OCI-LY3 (cell line): ENCODE results near the gene MTMR2.

ENCODE experiments used
- H2AFZ ChIP-seq: fragments of 200-600, 300-600 bp; shearing (Covaris generic); 2 replicates; pipeline ENCODE4 v1.6.0; 2014; ENCODE audit warnings: antibody characterized with exemption, low read depth, low read length
- H3K27ac ChIP-seq: fragments of 200-600, 300-600 bp; sonication (generic); 2 replicates; pipeline ENCODE4 v1.5.1; 2014; ENCODE audit warnings: mild to moderate bottlenecking, low read length, moderate library complexity, mixed read lengths
- H3K27me3 ChIP-seq: fragments of 200-600, 300-600 bp; sonication (generic); 2 replicates; pipeline ENCODE4 v1.6.1; 2014; ENCODE audit warnings: low read depth, low read length, mixed read lengths
- H3K36me3 ChIP-seq: fragments of 200-600, 300-600 bp; sonication (generic); replicated peaks from 2 replicates; pipeline ENCODE3; 2014; ENCODE audit warnings: low read depth, low read length, mixed read lengths
- H3K4me1 ChIP-seq: fragments of 300-600, 200-600 bp; sonication (generic); 2 replicates; pipeline ENCODE4 v1.6.1; 2014; ENCODE audit warnings: low read length, mixed read lengths
- H3K4me2 ChIP-seq: fragments of 200-600, 300-600 bp; sonication (generic); 2 replicates; pipeline ENCODE4 v1.6.1; 2014; ENCODE audit warnings: low read length, mixed read lengths
- H3K4me3 ChIP-seq: fragments of 300-600, 200-600 bp; sonication (generic); 2 replicates; pipeline ENCODE4 v1.5.1; 2014; ENCODE audit warnings: antibody characterized with exemption, mild to moderate bottlenecking, low read length, moderate library complexity
- H3K79me2 ChIP-seq: fragments of 300-600, 200-600 bp; shearing (Covaris generic); 2 replicates; pipeline ENCODE4 v1.6.1; 2014; ENCODE audit warnings: mild to moderate bottlenecking, low read length, mixed read lengths
- H3K9ac ChIP-seq: fragments of 300-600, 200-600 bp; shearing (Covaris generic); 2 replicates; pipeline ENCODE4 v1.6.0; 2014; ENCODE audit warnings: mild to moderate bottlenecking, low read length, moderate library complexity
- H3K9me3 ChIP-seq: fragments of 200-600, 300-600 bp; shearing (Covaris generic); 2 replicates; pipeline ENCODE4 v1.6.1; 2014; ENCODE audit warnings: low read length, mixed read lengths; ENCODE audit not compliant: insufficient read depth
- H4K20me1 ChIP-seq: fragments of 200-600, 300-600 bp; sonication (generic); 2 replicates; pipeline ENCODE4 v1.6.1; 2016; ENCODE audit warnings: low read length, mixed read lengths; ENCODE audit not compliant: insufficient read depth
- EZH2phosphoT487 ChIP-seq: fragments of 200-600 bp; shearing (Covaris generic); IDR thresholded peaks from 2 replicates; pipeline ENCODE4 v1.6.1; 2018; ENCODE audit warnings: antibody characterized with exemption, mixed run types, low read depth
- TF ChIP-seq, protein P1 (sequence below): fragments of 200-600, 300-600 bp; sonication (generic); IDR thresholded peaks from 2 replicates; pipeline ENCODE4 v1.5.1; 2014; ENCODE audit warnings: antibody characterized with exemption, low read length, low read depth

MTMR2 gene

DNA sequence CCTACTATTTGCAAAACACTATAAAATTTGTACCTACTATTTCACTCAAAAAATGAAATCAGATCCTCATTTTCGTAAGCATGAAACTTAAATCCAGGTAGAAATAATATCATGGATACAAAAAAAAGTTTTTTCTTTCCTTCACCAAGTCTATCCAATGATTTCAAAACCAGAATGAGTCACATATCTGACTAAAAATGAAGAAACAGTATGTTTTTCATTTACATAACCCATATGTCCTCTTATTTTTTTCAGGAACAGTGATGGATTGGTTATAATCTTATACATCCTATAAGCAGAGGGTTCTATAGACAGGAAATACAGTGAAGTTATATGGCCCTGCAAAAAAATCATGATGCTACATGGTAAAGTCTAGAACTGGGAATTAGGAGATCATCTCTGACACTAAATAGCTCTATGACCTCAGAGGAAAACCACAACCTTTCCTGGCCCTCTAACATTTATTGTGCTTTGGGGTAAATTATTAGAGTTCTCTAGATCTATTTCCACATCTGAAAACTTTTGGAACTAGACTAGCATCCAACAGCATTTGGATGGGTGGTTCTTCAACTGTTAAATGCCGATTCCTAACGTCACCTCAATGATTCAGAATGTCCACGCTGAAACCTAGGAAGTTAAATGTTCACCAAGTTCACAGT lies 10.9 kb downstream of the MTMR2 start:
- H3K36me3 ChIP-seq, result no peaks in the 10 kb centered on the region
- H3K9ac ChIP-seq, result no peak overlapping the region
- no peak for TF ChIP-seq EZH2phosphoT487
- TF ChIP-seq, protein P1, sequence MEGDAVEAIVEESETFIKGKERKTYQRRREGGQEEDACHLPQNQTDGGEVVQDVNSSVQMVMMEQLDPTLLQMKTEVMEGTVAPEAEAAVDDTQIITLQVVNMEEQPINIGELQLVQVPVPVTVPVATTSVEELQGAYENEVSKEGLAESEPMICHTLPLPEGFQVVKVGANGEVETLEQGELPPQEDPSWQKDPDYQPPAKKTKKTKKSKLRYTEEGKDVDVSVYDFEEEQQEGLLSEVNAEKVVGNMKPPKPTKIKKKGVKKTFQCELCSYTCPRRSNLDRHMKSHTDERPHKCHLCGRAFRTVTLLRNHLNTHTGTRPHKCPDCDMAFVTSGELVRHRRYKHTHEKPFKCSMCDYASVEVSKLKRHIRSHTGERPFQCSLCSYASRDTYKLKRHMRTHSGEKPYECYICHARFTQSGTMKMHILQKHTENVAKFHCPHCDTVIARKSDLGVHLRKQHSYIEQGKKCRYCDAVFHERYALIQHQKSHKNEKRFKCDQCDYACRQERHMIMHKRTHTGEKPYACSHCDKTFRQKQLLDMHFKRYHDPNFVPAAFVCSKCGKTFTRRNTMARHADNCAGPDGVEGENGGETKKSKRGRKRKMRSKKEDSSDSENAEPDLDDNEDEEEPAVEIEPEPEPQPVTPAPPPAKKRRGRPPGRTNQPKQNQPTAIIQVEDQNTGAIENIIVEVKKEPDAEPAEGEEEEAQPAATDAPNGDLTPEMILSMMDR, result no peak
- H3K27ac ChIP-seq, result no peak overlapping the region
- H2AFZ ChIP-seq, result no peak overlapping the region
- no peak overlapping the region for H3K4me2 ChIP-seq
- H4K20me1 ChIP-seq, result no peaks in the 10 kb centered on the region
- H3K4me1 ChIP-seq, result no peaks in the 10 kb centered on the region
- H3K9me3 ChIP-seq, result no peaks in the 10 kb centered on the region
- H3K27me3 ChIP-seq, result no peaks in the 10 kb centered on the region
- no peak overlapping the region for H3K4me3 ChIP-seq
- peaks cover 14% of the 10 kb centered on the region for H3K79me2 ChIP-seq

DNA sequence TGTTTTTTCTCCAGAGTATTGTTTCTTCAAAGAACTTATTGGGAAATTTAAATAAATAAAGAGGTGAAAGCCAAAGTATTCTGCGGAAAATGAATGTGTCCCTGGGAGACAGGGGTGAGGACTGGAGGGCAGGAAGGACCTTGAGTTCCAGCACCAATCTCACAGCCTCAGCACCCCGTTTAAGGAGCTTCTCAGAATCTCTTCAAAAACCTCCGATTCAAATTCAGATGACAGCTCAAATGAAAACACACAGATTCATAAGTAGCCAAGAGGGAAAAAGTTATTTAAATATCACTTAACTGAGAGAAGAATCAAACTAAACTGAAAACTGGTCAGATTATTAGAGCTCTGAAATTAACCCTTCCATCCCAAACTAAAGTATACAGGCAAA lies 12.5 kb downstream of the MTMR2 start:
- no peaks in the 10 kb centered on the region for H3K27me3 ChIP-seq
- H3K4me2 ChIP-seq, result no peak overlapping the region
- H3K36me3 ChIP-seq, result no peaks in the 10 kb centered on the region
- H3K4me1 ChIP-seq, result no peaks in the 10 kb centered on the region
- H3K9me3 ChIP-seq, result no peaks in the 10 kb centered on the region
- H3K79me2 ChIP-seq, result peaks cover 18% of the 10 kb centered on the region
- no peak overlapping the region for H3K4me3 ChIP-seq
- TF ChIP-seq, protein P1, result no peak
- TF ChIP-seq EZH2phosphoT487, result no peak
- H4K20me1 ChIP-seq, result no peaks in the 10 kb centered on the region
- no peak overlapping the region for H2AFZ ChIP-seq
- H3K9ac ChIP-seq, result no peak overlapping the region
- no peak overlapping the region for H3K27ac ChIP-seq

DNA sequence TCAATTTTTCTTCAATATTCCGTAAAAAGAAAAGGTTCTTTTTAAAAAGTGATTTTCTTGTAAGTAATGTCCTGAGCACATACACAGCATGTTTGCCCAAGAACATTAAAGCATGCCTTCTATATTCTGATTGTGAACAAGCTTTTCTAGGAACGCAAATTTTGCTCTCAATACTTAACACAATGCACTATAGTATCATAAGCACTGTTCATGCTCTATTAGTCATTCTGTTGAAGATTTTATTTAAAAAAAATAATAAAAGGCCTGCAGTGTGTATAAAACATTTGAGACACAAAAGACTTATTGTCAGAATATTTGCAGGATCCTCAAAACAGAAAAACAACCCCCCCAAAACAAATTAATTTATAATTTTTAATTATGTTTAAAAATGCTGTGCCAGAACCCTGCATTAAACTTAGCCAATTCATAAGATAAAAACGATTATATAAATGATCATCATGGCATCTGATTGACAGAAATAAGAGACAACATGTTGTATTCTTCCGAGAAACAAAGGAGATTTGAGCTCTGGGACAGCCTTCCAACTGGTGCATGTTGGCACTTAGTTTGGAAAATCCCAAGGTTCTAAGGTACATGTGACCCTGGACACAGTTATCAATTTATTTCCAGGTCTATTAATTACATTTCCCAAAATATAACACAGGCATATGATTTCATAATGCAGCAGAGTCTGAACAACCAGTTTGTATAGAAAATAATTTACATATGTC lies 13.1 kb downstream of the MTMR2 start:
- Histone ChIP-seq H3K36me3 (no peaks in the 10 kb centered on the region), H3K79me2 (peaks cover 20% of the 10 kb centered on the region), H3K27ac (no peak overlapping the region), H3K4me2 (no peak overlapping the region), H4K20me1 (no peaks in the 10 kb centered on the region), H3K4me3 (no peak overlapping the region), H3K9me3 (no peaks in the 10 kb centered on the region), H3K9ac (no peak overlapping the region), H3K27me3 (no peaks in the 10 kb centered on the region), H2AFZ (no peak overlapping the region), H3K4me1 (no peaks in the 10 kb centered on the region)
- TF ChIP-seq EZH2phosphoT487, result no peak
- TF ChIP-seq, protein P1, result no peak

DNA sequence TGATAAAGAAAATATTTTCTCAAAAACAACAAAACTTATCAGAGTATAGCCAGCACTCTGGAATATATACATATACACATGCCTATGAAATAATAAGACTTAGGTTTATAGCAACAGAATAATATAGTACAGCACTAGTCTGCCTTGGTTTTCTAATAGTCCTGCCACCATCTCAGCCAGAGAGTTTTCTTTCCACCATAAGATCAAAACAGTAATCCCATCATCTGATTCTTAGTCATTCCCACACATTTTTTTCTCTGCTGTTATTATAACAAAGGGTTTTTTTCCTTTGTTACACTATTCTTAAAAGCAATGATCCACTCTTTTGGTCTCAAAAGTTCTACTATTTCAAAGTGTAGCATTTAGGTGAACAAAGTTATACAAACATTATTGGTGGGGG lies 15.1 kb downstream of the MTMR2 start:
- Histone ChIP-seq H3K4me2 (no peak overlapping the region), H2AFZ (no peak overlapping the region), H3K27ac (no peak overlapping the region), H3K27me3 (no peaks in the 10 kb centered on the region), H4K20me1 (no peaks in the 10 kb centered on the region), H3K9me3 (no peaks in the 10 kb centered on the region), H3K79me2 (peaks cover 29% of the 10 kb centered on the region), H3K36me3 (no peaks in the 10 kb centered on the region), H3K4me3 (no peak overlapping the region), H3K9ac (no peak overlapping the region), H3K4me1 (no peaks in the 10 kb centered on the region)
- TF ChIP-seq, protein P1, result no peak
- TF ChIP-seq EZH2phosphoT487, result no peak
